Measurements from ENCODE around the gene CCDC18. TPM values are rescaled to one million over a fixed set of nuclear protein-coding genes. Genes with fewer than 3 reads are reported as not detected.
A peak's percentile ranks its signal among the peaks of the same experiment; 100 is the strongest.

The CCDC18 gene
- total and polyA plus RNA-seq, 4 donors, result 2.7 to 8.5 (median 7.2) TPM

GRCh38 chr1:93142161-93142560, 38.4 kb upstream of the CCDC18 start (continued):
- TF ChIP-seq CTCF (IDR thresholded peaks at IDR 0.05; ENCODE audit: low read depth, low read length, missing input control) (no peak), GABPA (IDR thresholded peaks at IDR 0.05 in 1 of 2, conservative IDR thresholded peaks at IDR 0.05 in 1 of 2) (no peak), RAD21 (IDR thresholded peaks at IDR 0.05) (no peak)

GRCh38 chr1:93143136-93143535, 37.4 kb upstream of the CCDC18 start:
- Histone ChIP-seq H3K4me1 (ENCODE audit: control insufficient read depth in 4 of 4, insufficient read depth in 4 of 4, low read length in 3 of 4) (peaks cover 0 to 14% (median 3%) of the 10 kb centered on the region in 4 donors), H3K27ac (ENCODE audit: low read depth in 1 of 2, low read length in 2 of 2) (no peak overlapping the region), H3K4me3 (ENCODE audit: low read depth in 1 of 3, low read length in 3 of 3) (no peak overlapping the region), H3K27me3 (ENCODE audit: control insufficient read depth in 4 of 4, insufficient read depth in 4 of 4, low read length in 3 of 4) (no peaks in the 10 kb centered on the region), H3K9me3 (ENCODE audit: control insufficient read depth in 4 of 4, low read length in 3 of 4) (no peaks in the 10 kb centered on the region), H3K36me3 (ENCODE audit: control insufficient read depth in 4 of 4, insufficient read depth in 3 of 4, low read depth in 1 of 4, low read length in 3 of 4) (no peaks in the 10 kb centered on the region), H3K9ac (ENCODE audit: low read depth in 1 of 2, low read length in 2 of 2) (no peak overlapping the region)
- DNase-seq (ENCODE audit: low spot score), result no peak
- TF ChIP-seq YY1 (IDR thresholded peaks at IDR 0.05) (no peak), GABPA (IDR thresholded peaks at IDR 0.05 in 1 of 2, conservative IDR thresholded peaks at IDR 0.05 in 1 of 2) (no peak), SP1 (IDR thresholded peaks at IDR 0.05) (no peak), JUND (IDR thresholded peaks at IDR 0.05) (no peak), ZBTB33 (IDR thresholded peaks at IDR 0.05) (no peak), FOXA2 (IDR thresholded peaks at IDR 0.05) (no peak), RAD21 (IDR thresholded peaks at IDR 0.05) (no peak)
- WGBS, result 63% methylated on average over 1 of the region's 1 CpG

- DNase-seq (ENCODE audit: low spot score), result no peak
- H3K9me3 ChIP-seq (ENCODE audit: control insufficient read depth in 4 of 4, low read length in 3 of 4), result no peaks in the 10 kb centered on the region
- TF ChIP-seq EGR1 (IDR thresholded peaks at IDR 0.05; ENCODE audit: low read depth in 2 of 2) (peak in 1 of 2 donors; percentile 40), JUND (IDR thresholded peaks at IDR 0.05) (no peak)
- no peak overlapping the region for H3K4me3 ChIP-seq (ENCODE audit: low read depth in 1 of 3, low read length in 3 of 3)
- H3K36me3 ChIP-seq (ENCODE audit: control insufficient read depth in 4 of 4, insufficient read depth in 3 of 4, low read depth in 1 of 4, low read length in 3 of 4), result peaks cover 0 to 6% (median 0%) of the 10 kb centered on the region in 4 donors
- WGBS, result 48% methylated on average over 4 of the region's 4 CpGs
- H3K27ac ChIP-seq (ENCODE audit: low read depth in 1 of 2, low read length in 2 of 2), result no peak overlapping the region
- peaks cover 0 to 14% (median 3%) of the 10 kb centered on the region in 4 donors for H3K4me1 ChIP-seq (ENCODE audit: control insufficient read depth in 4 of 4, insufficient read depth in 4 of 4, low read length in 3 of 4)
- H3K27me3 ChIP-seq (ENCODE audit: control insufficient read depth in 4 of 4, insufficient read depth in 4 of 4, low read length in 3 of 4), result no peaks in the 10 kb centered on the region
- H3K9ac ChIP-seq (ENCODE audit: low read depth in 1 of 2, low read length in 2 of 2), result no peak overlapping the region
These were observed 36.8 kb upstream of the CCDC18 start for GRCh38 chr1:93143769-93144168.

GRCh38 chr1:93148001-93148400, 32.5 kb upstream of the CCDC18 start:
- 35% methylated on average over 7 of the region's 7 CpGs for WGBS
- Histone ChIP-seq H3K4me3 (ENCODE audit: low read depth in 1 of 3, low read length in 3 of 3) (no peak overlapping the region), H3K27me3 (ENCODE audit: control insufficient read depth in 4 of 4, insufficient read depth in 4 of 4, low read length in 3 of 4) (no peaks in the 10 kb centered on the region), H3K4me1 (ENCODE audit: control insufficient read depth in 4 of 4, insufficient read depth in 4 of 4, low read length in 3 of 4) (peaks cover 0 to 5% (median 1%) of the 10 kb centered on the region in 4 donors), H3K9me3 (ENCODE audit: control insufficient read depth in 4 of 4, low read length in 3 of 4) (no peaks in the 10 kb centered on the region), H3K36me3 (ENCODE audit: control insufficient read depth in 4 of 4, insufficient read depth in 3 of 4, low read depth in 1 of 4, low read length in 3 of 4) (peaks cover 1 to 19% (median 14%) of the 10 kb centered on the region in 4 donors), H3K27ac (ENCODE audit: low read depth in 1 of 2, low read length in 2 of 2) (no peak overlapping the region), H3K9ac (ENCODE audit: low read depth in 1 of 2, low read length in 2 of 2) (no peak overlapping the region)
- DNase-seq (ENCODE audit: low spot score), result no peak
- TF ChIP-seq TAF1 (conservative IDR thresholded peaks at IDR 0.05), result no peak
- no peak for TF ChIP-seq CTCF (IDR thresholded peaks at IDR 0.05; ENCODE audit: low read depth, low read length, missing input control)
- TF ChIP-seq SP1 (IDR thresholded peaks at IDR 0.05), result no peak
- no peak for TF ChIP-seq HNF4G (IDR thresholded peaks at IDR 0.05)
- no peak for TF ChIP-seq REST (IDR thresholded peaks at IDR 0.05)
- no peak for TF ChIP-seq FOXA1 (IDR thresholded peaks at IDR 0.05)
- TF ChIP-seq GABPA (IDR thresholded peaks at IDR 0.05 in 1 of 2, conservative IDR thresholded peaks at IDR 0.05 in 1 of 2), result no peak
- no peak for TF ChIP-seq YY1 (IDR thresholded peaks at IDR 0.05)
- TF ChIP-seq FOXA2 (IDR thresholded peaks at IDR 0.05), result no peak
- no peak for TF ChIP-seq ATF3 (IDR thresholded peaks at IDR 0.05)
- TF ChIP-seq EGR1 (IDR thresholded peaks at IDR 0.05; ENCODE audit: low read depth in 2 of 2), result no peak
- TF ChIP-seq JUND (IDR thresholded peaks at IDR 0.05), result no peak
- TF ChIP-seq MAX (IDR thresholded peaks at IDR 0.05), result no peak
- TF ChIP-seq RAD21 (IDR thresholded peaks at IDR 0.05), result no peak
